Neural crest cell (in vitro differentiated cells): ENCODE results near the gene NTPCR. TPM values are rescaled to one million over a fixed set of nuclear protein-coding genes. Genes with fewer than 3 reads are reported as not detected.
"Not testable (repeated sequence)": the region's sequence is repeated elsewhere in the genome, so short reads cannot be mapped to it uniquely, and the experiment has no call there.

Source experiments
- DNase-seq: peaks from one replicate; pipeline ENCODE4 v3.0.0; 2021; ENCODE audit warnings: low read depth, mixed read lengths, low spot score
- H3K27ac Mint-ChIP-seq: one replicate; pipeline ENCODE4 v1.8.0; 2021; ENCODE audit warnings: mild to moderate bottlenecking, mixed read lengths; ENCODE audit not compliant: unreplicated experiment
- H3K27me3 Mint-ChIP-seq: 2 replicates; pipeline ENCODE4 v1.8.0; 2021; ENCODE audit warnings: low read depth, mild to moderate bottlenecking, mixed read lengths
- H3K36me3 Mint-ChIP-seq: 2 replicates; pipeline ENCODE4 v1.8.0; 2021; ENCODE audit warnings: low read depth, mild to moderate bottlenecking, mixed read lengths
- H3K4me1 Mint-ChIP-seq: 2 replicates; pipeline ENCODE4 v1.8.0; 2021; ENCODE audit warnings: mixed read lengths
- H3K4me3 Mint-ChIP-seq: one replicate; pipeline ENCODE4 v1.8.0; 2021; ENCODE audit warnings: mild to moderate bottlenecking, mixed read lengths
- H3K9me3 Mint-ChIP-seq: 2 replicates; pipeline ENCODE4 v1.8.0; 2021; ENCODE audit warnings: mixed read lengths
- CTCF ChIP-seq: fragments of 200-600 bp; sonication (generic); conservative IDR thresholded peaks from 2 replicates; pipeline ENCODE4 v1.5.0; 2021; ENCODE audit warnings: antibody characterized with exemption, mild to moderate bottlenecking
- total RNA-seq: library from RNA; stranded (reverse); gene quantifications from 2 replicates; pipeline ENCODE4 v1.2.1, GENCODE V29; 2021

NTPCR gene
- total RNA-seq, 1 donor from 2014 or later = 55.5 TPM

GRCh38 chr1:232922485-232922884 is 27.9 kb upstream of the NTPCR start:
- Mint-ChIP-seq H3K4me3 (no peak overlapping the region), H3K36me3 (peaks cover 2% of the 10 kb centered on the region), H3K4me1 (peaks cover 18% of the 10 kb centered on the region), H3K9me3 (peaks cover 13% of the 10 kb centered on the region), H3K27ac (no peak overlapping the region), H3K27me3 (no peaks in the 10 kb centered on the region)
- TF ChIP-seq CTCF = no peak
- DNase-seq = no peak

GRCh38 chr1:232923739-232924386 is 26.5 kb upstream of the NTPCR start:
- no peaks in the 10 kb centered on the region for H3K36me3 Mint-ChIP-seq
- H3K4me1 Mint-ChIP-seq = peaks cover 18% of the 10 kb centered on the region
- H3K27ac Mint-ChIP-seq = no peak overlapping the region
- no peak for DNase-seq
- H3K27me3 Mint-ChIP-seq = no peaks in the 10 kb centered on the region
- no peak for TF ChIP-seq CTCF
- H3K9me3 Mint-ChIP-seq = peaks cover 10% of the 10 kb centered on the region
- H3K4me3 Mint-ChIP-seq = no peak overlapping the region

GRCh38 chr1:232924874-232925273 is 25.5 kb upstream of the NTPCR start:
- no peak for DNase-seq
- Mint-ChIP-seq H3K27ac (no peak overlapping the region), H3K9me3 (peaks cover 6% of the 10 kb centered on the region), H3K27me3 (no peaks in the 10 kb centered on the region), H3K4me1 (peaks cover 22% of the 10 kb centered on the region), H3K4me3 (no peak overlapping the region), H3K36me3 (no peaks in the 10 kb centered on the region)
- TF ChIP-seq CTCF = no peak

- no peak for DNase-seq
- H3K27ac Mint-ChIP-seq = no peak overlapping the region
- H3K27me3 Mint-ChIP-seq = no peaks in the 10 kb centered on the region
- TF ChIP-seq CTCF = no peak
- peaks cover 6% of the 10 kb centered on the region for H3K9me3 Mint-ChIP-seq
- H3K36me3 Mint-ChIP-seq = no peaks in the 10 kb centered on the region
- H3K4me1 Mint-ChIP-seq = peaks cover 22% of the 10 kb centered on the region
- no peak overlapping the region for H3K4me3 Mint-ChIP-seq
Observed at GRCh38 chr1:232925421-232926220, 24.8 kb upstream of the NTPCR start.

GRCh38 chr1:232927166-232927565 is 23.2 kb upstream of the NTPCR start:
- H3K27ac Mint-ChIP-seq, H3K27me3 Mint-ChIP-seq, H3K4me3 Mint-ChIP-seq, H3K9me3 Mint-ChIP-seq, H3K36me3 Mint-ChIP-seq, DNase-seq: not testable (repeated sequence)
- peaks cover 22% of the 10 kb centered on the region for H3K4me1 Mint-ChIP-seq
